HL-60 (cell line): ENCODE results near the gene VCPKMT.

Experiments
- DNase-seq, 2 experiments: peaks; one replicate each; pipeline ENCODE4 v3.0.0-alpha.2; 2010 to 2020; ENCODE audit warnings: low read depth in 1 of 2, low spot score in 1 of 2
- H3K27ac ChIP-seq: fragments of 250-450 bp; sonication (Bioruptor Pico); replicated peaks from 2 replicates; pipeline ENCODE4 v1.5.1; 2020; ENCODE audit warnings: mild to moderate bottlenecking, moderate library complexity
- H3K27me3 ChIP-seq: fragments of 250-450 bp; sonication (Bioruptor Pico); 2 replicates; pipeline ENCODE4 v1.5.1; 2021; ENCODE audit warnings: mild to moderate bottlenecking, moderate library complexity; ENCODE audit not compliant: insufficient read depth, poor library complexity, severe bottlenecking
- H3K4me3 ChIP-seq: replicated peaks from 2 replicates; pipeline ENCODE4 v1.5.1; 2011; ENCODE audit warnings: mild to moderate bottlenecking, control low read depth, low read length; ENCODE audit not compliant: insufficient read depth
- GABPA ChIP-seq: IDR thresholded peaks from 2 replicates; pipeline ENCODE4 v1.6.1; 2012; ENCODE audit warnings: low read depth
- POLR2AphosphoS5 ChIP-seq: IDR thresholded peaks from 2 replicates; pipeline ENCODE4 v1.6.1; 2012; ENCODE audit warnings: low read depth
- SPI1 ChIP-seq: IDR thresholded peaks from 2 replicates; pipeline ENCODE4 v1.6.1; 2012; ENCODE audit warnings: low read depth, mild to moderate bottlenecking, borderline replicate concordance
- TF ChIP-seq, protein P1 (sequence below): IDR thresholded peaks from one replicate; pipeline ENCODE4 v1.5.1; 2011; ENCODE audit warnings: low read length, control low read depth, inconsistent platforms; ENCODE audit not compliant: insufficient read depth
- TF ChIP-seq, protein P2 (sequence below): IDR thresholded peaks from 2 replicates; pipeline ENCODE4 v1.6.1; 2012; ENCODE audit warnings: low read depth; ENCODE audit not compliant: insufficient replicate concordance

VCPKMT gene

DNA sequence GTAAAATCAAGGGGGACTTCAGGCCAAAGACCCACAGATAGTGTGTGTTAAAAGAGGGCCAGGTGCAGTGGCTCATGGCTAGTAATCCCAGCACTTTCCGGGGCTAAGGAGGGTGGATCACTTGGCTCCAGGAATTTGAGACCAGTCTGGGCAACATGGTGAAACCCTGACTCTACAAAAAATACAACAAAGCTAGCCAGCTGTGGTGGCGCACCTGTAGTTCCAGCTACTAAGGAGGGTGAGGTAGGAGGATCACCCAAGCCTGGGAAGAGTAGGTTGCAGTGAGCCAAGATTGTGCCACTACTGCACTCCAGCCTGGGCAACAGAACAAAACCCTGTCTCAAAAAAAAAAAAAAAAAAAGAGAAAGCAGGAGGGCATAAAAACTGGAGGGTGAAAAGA, 8.5 kb downstream of the VCPKMT start:
- no peak for DNase-seq
- H3K27ac ChIP-seq, result no peak overlapping the region
- TF ChIP-seq POLR2AphosphoS5, result no peak
- no peak for TF ChIP-seq SPI1
- TF ChIP-seq GABPA, result no peak
- TF ChIP-seq, protein P1, sequence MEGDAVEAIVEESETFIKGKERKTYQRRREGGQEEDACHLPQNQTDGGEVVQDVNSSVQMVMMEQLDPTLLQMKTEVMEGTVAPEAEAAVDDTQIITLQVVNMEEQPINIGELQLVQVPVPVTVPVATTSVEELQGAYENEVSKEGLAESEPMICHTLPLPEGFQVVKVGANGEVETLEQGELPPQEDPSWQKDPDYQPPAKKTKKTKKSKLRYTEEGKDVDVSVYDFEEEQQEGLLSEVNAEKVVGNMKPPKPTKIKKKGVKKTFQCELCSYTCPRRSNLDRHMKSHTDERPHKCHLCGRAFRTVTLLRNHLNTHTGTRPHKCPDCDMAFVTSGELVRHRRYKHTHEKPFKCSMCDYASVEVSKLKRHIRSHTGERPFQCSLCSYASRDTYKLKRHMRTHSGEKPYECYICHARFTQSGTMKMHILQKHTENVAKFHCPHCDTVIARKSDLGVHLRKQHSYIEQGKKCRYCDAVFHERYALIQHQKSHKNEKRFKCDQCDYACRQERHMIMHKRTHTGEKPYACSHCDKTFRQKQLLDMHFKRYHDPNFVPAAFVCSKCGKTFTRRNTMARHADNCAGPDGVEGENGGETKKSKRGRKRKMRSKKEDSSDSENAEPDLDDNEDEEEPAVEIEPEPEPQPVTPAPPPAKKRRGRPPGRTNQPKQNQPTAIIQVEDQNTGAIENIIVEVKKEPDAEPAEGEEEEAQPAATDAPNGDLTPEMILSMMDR, result no peak
- TF ChIP-seq, protein P2, sequence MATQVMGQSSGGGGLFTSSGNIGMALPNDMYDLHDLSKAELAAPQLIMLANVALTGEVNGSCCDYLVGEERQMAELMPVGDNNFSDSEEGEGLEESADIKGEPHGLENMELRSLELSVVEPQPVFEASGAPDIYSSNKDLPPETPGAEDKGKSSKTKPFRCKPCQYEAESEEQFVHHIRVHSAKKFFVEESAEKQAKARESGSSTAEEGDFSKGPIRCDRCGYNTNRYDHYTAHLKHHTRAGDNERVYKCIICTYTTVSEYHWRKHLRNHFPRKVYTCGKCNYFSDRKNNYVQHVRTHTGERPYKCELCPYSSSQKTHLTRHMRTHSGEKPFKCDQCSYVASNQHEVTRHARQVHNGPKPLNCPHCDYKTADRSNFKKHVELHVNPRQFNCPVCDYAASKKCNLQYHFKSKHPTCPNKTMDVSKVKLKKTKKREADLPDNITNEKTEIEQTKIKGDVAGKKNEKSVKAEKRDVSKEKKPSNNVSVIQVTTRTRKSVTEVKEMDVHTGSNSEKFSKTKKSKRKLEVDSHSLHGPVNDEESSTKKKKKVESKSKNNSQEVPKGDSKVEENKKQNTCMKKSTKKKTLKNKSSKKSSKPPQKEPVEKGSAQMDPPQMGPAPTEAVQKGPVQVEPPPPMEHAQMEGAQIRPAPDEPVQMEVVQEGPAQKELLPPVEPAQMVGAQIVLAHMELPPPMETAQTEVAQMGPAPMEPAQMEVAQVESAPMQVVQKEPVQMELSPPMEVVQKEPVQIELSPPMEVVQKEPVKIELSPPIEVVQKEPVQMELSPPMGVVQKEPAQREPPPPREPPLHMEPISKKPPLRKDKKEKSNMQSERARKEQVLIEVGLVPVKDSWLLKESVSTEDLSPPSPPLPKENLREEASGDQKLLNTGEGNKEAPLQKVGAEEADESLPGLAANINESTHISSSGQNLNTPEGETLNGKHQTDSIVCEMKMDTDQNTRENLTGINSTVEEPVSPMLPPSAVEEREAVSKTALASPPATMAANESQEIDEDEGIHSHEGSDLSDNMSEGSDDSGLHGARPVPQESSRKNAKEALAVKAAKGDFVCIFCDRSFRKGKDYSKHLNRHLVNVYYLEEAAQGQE, result no peak

DNA sequence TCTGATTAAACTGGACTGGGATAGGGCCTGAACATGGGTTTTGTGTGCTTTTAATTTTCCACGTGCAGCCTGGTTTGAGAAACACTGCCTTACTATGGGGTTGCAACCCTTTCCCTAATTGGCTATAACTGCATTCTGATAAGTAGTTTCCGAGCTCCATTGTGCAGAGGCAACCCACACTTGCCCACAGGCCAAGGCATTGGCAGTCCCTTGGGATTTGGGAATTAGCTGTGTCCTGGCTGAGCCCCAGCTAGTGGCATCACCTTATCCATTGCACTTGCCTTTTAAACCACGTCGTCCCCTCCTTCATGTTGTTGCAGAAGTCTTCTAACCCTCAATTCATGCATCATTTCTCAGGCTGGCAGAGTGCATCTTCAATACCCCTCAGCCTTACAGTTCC, 10.2 kb downstream of the VCPKMT start:
- H3K27me3 ChIP-seq, result no peaks in the 10 kb centered on the region
- TF ChIP-seq POLR2AphosphoS5, result no peak
- no peak for TF ChIP-seq GABPA
- TF ChIP-seq, protein P1, result no peak
- no peak for TF ChIP-seq SPI1
- TF ChIP-seq, protein P2, result no peak

More for the DNA sequence above, 8.5 kb downstream of the VCPKMT start:
- H3K4me3 ChIP-seq, result no peak overlapping the region
- H3K27me3 ChIP-seq, result no peaks in the 10 kb centered on the region

DNA sequence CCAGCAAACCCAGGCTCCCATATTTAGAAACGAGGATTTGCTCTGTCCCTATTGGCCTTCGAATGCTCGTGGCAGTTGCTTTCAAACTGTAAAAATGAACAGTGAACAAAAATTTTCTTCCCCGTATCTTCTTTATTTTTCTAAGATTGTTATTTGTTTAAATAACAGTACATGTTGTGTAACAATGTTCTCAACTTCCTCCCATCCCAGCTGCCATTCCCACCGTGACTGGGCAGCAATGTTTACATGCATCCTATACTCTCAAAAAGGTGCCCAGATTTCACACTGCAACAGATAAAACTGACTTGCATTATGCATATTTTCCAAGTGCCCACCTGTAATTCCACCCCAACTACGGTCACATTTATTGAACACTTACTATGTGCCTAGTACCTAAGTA, 12.8 kb downstream of the VCPKMT start:
- Histone ChIP-seq H3K27ac (no peak overlapping the region), H3K4me3 (no peak overlapping the region), H3K27me3 (no peaks in the 10 kb centered on the region)
- no peak for DNase-seq
- TF ChIP-seq GABPA, result no peak
- TF ChIP-seq, protein P2, result no peak
- TF ChIP-seq, protein P1, result no peak
- no peak for TF ChIP-seq SPI1
- TF ChIP-seq POLR2AphosphoS5, result no peak

More for the DNA sequence above, 10.2 kb downstream of the VCPKMT start:
- no peak for DNase-seq
- Histone ChIP-seq H3K4me3 (no peak overlapping the region), H3K27ac (no peak overlapping the region)
